Measurements from ENCODE around the gene PHRF1.

DNA sequence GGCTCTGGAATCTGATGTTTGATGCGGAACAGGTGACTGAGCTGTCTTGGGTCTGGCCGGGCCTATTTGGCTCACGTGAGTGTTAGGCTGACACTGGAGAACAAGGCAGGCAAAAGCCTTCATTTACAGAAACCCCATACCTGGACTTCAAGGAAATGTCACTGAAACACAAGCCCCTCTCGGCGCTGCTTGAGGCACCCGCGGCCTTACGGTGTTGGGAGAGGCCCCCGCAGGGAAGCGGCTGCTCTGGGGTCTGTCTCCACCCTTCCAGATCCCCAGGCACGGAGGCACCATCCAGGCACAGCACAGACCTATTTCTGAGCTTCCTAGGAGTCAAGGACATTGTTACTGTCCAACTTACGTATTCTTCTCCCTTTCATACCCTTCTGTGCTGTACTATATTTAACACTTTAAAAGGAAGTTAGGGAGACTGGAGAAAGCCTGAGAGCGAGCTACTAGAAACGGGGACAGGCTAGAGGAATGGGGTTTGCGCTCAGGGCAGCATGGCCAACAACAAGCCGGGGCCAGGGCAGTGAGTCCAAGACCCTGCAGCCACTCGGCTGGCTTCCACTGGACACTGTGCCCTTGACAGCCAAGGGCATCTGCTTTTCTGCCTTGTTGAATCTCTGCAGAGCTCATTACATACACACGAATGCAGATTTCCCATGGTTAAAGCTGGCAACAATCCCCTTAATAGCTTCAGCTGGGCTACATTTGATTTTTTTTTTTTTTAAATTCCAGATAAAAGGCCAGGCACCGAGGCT is 84.6 kb downstream of the PHRF1 start:
- TF ChIP-seq, protein P1, sequence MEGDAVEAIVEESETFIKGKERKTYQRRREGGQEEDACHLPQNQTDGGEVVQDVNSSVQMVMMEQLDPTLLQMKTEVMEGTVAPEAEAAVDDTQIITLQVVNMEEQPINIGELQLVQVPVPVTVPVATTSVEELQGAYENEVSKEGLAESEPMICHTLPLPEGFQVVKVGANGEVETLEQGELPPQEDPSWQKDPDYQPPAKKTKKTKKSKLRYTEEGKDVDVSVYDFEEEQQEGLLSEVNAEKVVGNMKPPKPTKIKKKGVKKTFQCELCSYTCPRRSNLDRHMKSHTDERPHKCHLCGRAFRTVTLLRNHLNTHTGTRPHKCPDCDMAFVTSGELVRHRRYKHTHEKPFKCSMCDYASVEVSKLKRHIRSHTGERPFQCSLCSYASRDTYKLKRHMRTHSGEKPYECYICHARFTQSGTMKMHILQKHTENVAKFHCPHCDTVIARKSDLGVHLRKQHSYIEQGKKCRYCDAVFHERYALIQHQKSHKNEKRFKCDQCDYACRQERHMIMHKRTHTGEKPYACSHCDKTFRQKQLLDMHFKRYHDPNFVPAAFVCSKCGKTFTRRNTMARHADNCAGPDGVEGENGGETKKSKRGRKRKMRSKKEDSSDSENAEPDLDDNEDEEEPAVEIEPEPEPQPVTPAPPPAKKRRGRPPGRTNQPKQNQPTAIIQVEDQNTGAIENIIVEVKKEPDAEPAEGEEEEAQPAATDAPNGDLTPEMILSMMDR (IDR thresholded peaks at IDR 0.05) = no peak
- no peak for TF ChIP-seq POLR2A (IDR thresholded peaks at IDR 0.05)
